G401 (cell line): Measurements from ENCODE around the gene SMAD2. TPM values are rescaled to one million over a fixed set of nuclear protein-coding genes. Genes with fewer than 3 reads are reported as not detected.
"Not testable (repeated sequence)": the region's sequence is repeated elsewhere in the genome, so short reads cannot be mapped to it uniquely, and the experiment has no call there.

Experiments used
- DNase-seq: peaks from one replicate; pipeline ENCODE4 v3.0.0-alpha.2; 2015; ENCODE audit warnings: low spot score
- in situ Hi-C: cut with HindIII; loops from 2 replicates; pipeline ENCODE4 v1.10.0; 2016; ENCODE audit warnings: low sequenced_read_pairs, mixed read lengths
- total RNA-seq: library from RNA; depleted of rRNA; stranded (reverse); fragments of >200 nt; shearing (Covaris generic); gene quantifications from 2 replicates; pipeline ENCODE4 v1.2.3, GENCODE V29; 2014

SMAD2 gene
- total RNA-seq, 1 experiment from 2014 or later = 68.8 TPM

- in situ Hi-C loops = no loop called here
- DNase-seq = no peak
Observed at GRCh38 chr18:47870605-47871004, 59.9 kb downstream of the SMAD2 start.

GRCh38 chr18:47868744-47869143 is 61.7 kb downstream of the SMAD2 start:
- in situ Hi-C loops = no loop called here
- no peak for DNase-seq

DNA sequence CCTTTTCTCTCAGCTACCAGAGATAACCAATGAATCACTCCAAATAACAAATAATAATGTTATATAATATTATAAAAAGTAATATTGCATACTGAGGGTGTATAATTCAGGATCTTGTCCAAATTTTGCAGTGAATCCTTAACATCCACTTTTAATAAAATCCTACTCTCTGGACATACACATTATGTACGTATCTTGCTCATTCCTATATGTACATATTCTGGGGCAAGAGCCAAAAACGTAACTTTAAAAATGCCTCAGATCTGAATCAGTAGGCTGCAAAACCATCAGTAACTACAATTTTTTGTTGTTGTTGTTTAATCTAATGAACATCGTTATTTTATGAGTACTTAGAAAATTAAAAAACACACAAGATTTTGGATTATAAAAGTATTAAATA is 65.3 kb downstream of the SMAD2 start:
- in situ Hi-C loops = no loop called here

GRCh38 chr18:47863041-47863440 is 67.4 kb downstream of the SMAD2 start:
- DNase-seq = no peak
- in situ Hi-C loops = no loop called here

More for the DNA sequence above, 65.3 kb downstream of the SMAD2 start:
- no peak for DNase-seq

DNA sequence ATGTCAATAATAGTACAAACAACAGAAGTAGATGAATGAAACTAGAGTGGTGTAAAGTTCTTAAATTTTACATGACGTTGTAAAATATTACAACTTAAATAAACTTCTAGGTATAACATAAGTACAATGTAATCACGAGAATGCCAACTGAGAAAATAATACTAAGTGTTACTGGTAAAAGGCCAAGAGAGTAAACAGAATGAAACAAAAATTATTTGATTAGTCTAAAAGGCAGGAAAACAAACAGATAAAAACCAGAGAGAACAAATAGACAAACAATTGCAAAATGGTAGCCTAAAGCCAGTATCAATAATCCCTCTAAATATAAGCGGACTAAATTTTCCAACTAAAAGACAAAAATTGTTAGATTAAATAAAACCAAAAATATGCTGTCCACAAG is 71.9 kb downstream of the SMAD2 start:
- in situ Hi-C loops = no loop called here
- DNase-seq = no peak

DNA sequence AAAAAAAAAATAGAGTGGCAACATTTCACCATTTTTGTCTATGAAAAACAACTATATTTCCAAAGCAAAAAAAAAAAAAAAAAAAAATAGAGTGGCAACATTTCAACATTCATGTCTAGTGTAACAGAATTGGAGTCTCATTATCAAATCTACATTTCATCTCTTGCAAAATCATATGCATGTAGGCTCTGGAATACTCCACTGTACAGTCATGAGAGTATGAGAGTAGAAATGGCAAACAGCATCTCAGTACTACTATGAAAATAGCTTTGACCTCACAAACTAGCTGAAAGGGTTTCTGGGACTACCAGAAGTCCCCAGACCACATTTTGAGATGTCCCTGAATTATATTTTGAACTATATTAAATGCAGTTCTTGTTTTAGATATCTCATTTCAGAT is 82.8 kb downstream of the SMAD2 start:
- in situ Hi-C loops = no loop called here

DNA sequence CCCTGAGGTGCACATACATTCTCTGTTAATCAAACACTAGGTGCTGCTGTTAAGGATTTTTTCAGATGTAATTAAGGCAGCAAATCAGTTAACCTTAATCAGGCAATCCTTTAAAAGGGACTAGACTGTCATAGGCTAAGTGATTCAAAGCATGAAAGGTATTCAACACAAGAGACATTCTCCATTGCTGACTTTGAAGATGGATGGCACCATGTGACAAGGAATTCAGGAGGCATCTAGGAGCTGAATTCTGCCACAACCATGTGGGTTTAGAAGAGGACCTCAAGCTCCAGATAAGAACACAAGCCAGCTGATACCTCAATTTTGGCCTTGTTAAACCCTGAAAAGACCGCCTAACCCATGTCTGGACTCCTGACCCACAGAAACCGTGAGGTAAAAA is 84.0 kb downstream of the SMAD2 start:
- in situ Hi-C loops = no loop called here
- no peak for DNase-seq

More for the DNA sequence above, 82.8 kb downstream of the SMAD2 start:
- DNase-seq = no peak

- DNase-seq = no peak
- in situ Hi-C loops = no loop called here
Observed at GRCh38 chr18:47844828-47845498, 85.5 kb downstream of the SMAD2 start.

DNA sequence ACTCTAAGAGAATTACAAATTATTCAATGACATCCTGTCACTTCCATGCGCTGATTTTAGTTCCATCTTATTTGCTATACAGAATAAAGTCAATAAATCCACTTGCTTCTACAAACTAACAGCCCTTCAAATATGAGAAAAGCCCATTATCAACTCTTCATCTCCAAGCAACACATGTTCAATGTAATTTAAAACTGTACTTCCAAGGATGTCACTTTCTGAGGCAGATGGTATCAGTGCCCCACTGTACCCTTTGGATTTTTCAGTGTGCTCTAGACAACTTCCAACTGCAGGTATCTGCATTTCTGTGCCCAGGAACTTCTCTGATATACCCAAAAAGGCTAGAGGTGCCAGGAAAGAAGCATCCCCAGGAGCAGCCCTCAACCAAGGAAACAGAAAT is 87.6 kb downstream of the SMAD2 start:
- no peak for DNase-seq

DNA sequence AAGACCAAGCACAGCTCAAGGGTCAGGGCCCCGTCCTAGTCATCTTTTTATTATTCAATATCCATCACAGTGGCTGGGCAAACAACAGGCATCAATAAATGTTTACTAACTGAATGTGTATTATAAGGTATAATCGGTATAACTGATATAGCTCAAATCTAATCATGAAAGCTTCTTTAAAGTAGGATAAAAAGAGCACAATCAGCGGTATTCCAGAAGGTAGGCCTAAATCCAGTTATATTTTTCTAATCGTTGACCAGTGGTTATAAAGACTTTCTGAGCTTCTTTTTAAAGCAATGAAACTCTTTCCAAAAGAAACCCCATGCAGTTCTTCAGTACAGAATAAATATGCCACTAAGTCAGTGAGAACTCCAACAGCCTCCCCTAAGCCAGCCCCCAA is 92.1 kb downstream of the SMAD2 start:
- in situ Hi-C loops = no loop called here

More for the DNA sequence above, 87.6 kb downstream of the SMAD2 start:
- in situ Hi-C loops = no loop called here

GRCh38 chr18:47832348-47832747 is 98.1 kb downstream of the SMAD2 start:
- in situ Hi-C loops = no loop called here

More for the DNA sequence above, 92.1 kb downstream of the SMAD2 start:
- DNase-seq = no peak

GRCh38 chr18:47831351-47831750 is 99.1 kb downstream of the SMAD2 start:
- in situ Hi-C loops = no loop called here
- DNase-seq = no peak

More at GRCh38 chr18:47832348-47832747, 98.1 kb downstream of the SMAD2 start:
- DNase-seq = no peak

DNA sequence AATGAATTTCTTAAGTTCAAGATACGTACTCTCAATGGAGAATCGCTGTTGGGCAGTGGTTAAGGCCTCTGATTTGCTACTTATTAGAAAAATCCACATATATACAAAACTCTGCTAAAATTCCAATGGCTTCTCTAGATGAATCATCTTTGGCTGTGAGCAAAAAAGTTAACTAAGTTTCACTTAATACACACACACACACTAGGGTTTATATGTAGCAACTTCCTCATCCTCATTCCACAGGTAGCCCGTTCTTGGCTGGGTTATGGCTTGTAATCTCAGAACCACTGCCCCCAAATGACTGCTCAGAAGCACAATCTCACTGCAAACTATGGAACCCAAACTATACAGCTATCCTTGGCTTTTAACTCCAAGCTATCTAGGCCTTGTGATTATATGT is 99.7 kb downstream of the SMAD2 start:
- in situ Hi-C loops = no loop called here
- no peak for DNase-seq

DNA sequence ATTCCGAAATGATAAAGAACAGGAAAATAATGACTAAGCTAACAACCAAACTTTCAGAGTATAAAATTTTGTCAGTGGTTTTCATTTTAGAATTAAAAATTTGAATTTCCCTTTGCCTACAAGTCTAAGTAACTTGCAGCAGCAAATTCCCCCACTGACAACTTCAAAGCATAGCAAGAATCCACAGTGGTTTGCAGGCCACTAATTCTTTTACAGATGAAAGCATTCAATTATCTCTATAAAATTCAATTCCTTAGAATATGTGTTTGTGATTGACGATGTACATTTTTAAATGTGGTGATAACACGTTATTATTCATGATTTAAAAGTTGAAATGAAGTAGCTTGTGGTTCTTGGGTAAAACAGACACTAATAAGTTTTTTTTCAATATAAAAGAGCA is 100.6 kb downstream of the SMAD2 start:
- in situ Hi-C loops = no loop called here

GRCh38 chr18:47828031-47828430 is 102.4 kb downstream of the SMAD2 start:
- in situ Hi-C loops, DNase-seq: not testable (repeated sequence)

More for the DNA sequence above, 100.6 kb downstream of the SMAD2 start:
- no peak for DNase-seq

GRCh38 chr18:47826157-47827074 is 104.0 kb downstream of the SMAD2 start:
- DNase-seq = no peak
- in situ Hi-C loops = no loop called here

DNA sequence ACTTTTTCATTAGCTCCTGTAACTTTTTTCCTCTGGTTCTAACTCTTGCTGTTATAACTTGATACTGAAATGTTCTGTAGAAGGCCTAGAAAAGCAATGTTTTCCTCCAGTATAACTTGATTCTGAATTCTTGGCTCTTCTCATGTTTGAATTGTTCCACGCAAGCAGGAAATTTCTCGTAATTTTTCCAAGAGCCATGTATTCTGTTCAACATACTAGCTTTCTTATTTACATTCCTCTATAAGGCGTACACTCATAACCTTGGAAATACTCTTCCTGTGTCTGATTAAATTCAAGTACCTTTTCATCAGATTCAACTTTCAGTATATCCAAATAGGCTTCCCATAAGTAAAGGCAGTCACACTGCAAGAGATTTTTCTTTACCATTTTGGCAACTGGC is 109.1 kb downstream of the SMAD2 start:
- in situ Hi-C loops = no loop called here
- DNase-seq = no peak

GRCh38 chr18:47817795-47818077 is 112.7 kb downstream of the SMAD2 start:
- in situ Hi-C loops = no loop called here
- DNase-seq = no peak

- DNase-seq = no peak
- in situ Hi-C loops = no loop called here
Observed at GRCh38 chr18:47817017-47817794, 113.3 kb downstream of the SMAD2 start.
